Caco-2 (cell line): ENCODE data around the gene NEAT1. TPM values are rescaled to one million over a fixed set of nuclear protein-coding genes. Genes with fewer than 3 reads are reported as not detected.

ENCODE experiments used
- BruUV-seq: library from RNA; stranded (reverse); fragments of 400-500 nt; replicated peaks from 2 replicates; lab custom pipeline; 2021; lab: Mats Ljungman, UMichigan
- CTCF ChIA-PET: fragments of 300-600 bp; sonication (Branson Sonifier 250); formaldehyde crosslinking; loops from one replicate; lab custom pipeline; 2022; ENCODE audit warnings: antibody characterized with exemption; lab: Charles Lee
- POLR2A ChIA-PET: fragments of 300-600 bp; sonication (Branson Sonifier 250); formaldehyde crosslinking; loops from one replicate; lab custom pipeline; 2022; ENCODE audit warnings: antibody characterized with exemption; lab: Charles Lee
- DNase-seq, 2 experiments: peaks; one replicate each; pipeline versions ENCODE4 v3.0.0 to v3.0.0-alpha.2; 2020 to 2022
- H3K27me3 ChIP-seq: replicated peaks from 2 replicates; pipeline ENCODE4 v1.6.0; 2011; ENCODE audit warnings: low read length; ENCODE audit not compliant: control insufficient read depth, insufficient read depth
- H3K36me3 ChIP-seq: 2 replicates; pipeline ENCODE4 v1.5.1; 2011; ENCODE audit warnings: low read length; ENCODE audit not compliant: control insufficient read depth, insufficient read depth
- H3K4me1 ChIP-seq: fragments of 250-450 bp; sonication (Bioruptor Pico); 2 replicates; pipeline ENCODE4 v1.5.1; 2020; ENCODE audit warnings: mild to moderate bottlenecking
- H3K4me3 ChIP-seq: 2 replicates; pipeline ENCODE4 v1.5.1; 2011; ENCODE audit warnings: low read depth, mild to moderate bottlenecking, control low read depth, low read length
- H3K9me3 ChIP-seq: fragments of 250-450 bp; sonication (Bioruptor Pico); 2 replicates; pipeline ENCODE4 v1.5.1; 2020; ENCODE audit warnings: mild to moderate bottlenecking, moderate library complexity
- H3K27ac Mint-ChIP-seq: one replicate; pipeline ENCODE4 v1.8.0; 2022; ENCODE audit warnings: mixed read lengths; ENCODE audit not compliant: unreplicated experiment
- H3K27me3 Mint-ChIP-seq: one replicate; pipeline ENCODE4 v1.8.0; 2022; ENCODE audit warnings: mixed read lengths; ENCODE audit not compliant: insufficient read depth, unreplicated experiment
- H3K36me3 Mint-ChIP-seq: one replicate; pipeline ENCODE4 v1.8.0; 2022; ENCODE audit warnings: mild to moderate bottlenecking, mixed read lengths; ENCODE audit not compliant: insufficient read depth, unreplicated experiment
- H3K4me1 Mint-ChIP-seq: one replicate; pipeline ENCODE4 v1.8.0; 2022; ENCODE audit warnings: low read depth, mixed read lengths; ENCODE audit not compliant: unreplicated experiment
- H3K4me3 Mint-ChIP-seq: one replicate; pipeline ENCODE4 v1.8.0; 2022; ENCODE audit warnings: mild to moderate bottlenecking, moderate library complexity, mixed read lengths; ENCODE audit not compliant: unreplicated experiment
- H3K9me3 Mint-ChIP-seq: one replicate; pipeline ENCODE4 v1.8.0; 2022; ENCODE audit warnings: mixed read lengths; ENCODE audit not compliant: unreplicated experiment
- intact Hi-C: fragments of 100-400 bp; cut with micrococcal nuclease; formaldehyde crosslinking; loops from one replicate; pipeline ENCODE4 v1.10.0; 2022; ENCODE audit not compliant: unreplicated experiment
- total RNA-seq: library from RNA; stranded (reverse); gene quantifications from 2 replicates; pipeline ENCODE4 v1.2.3, GENCODE V29; 2022
- TF ChIP-seq, protein P1 (sequence below), 2 experiments: fragments of 200-600 bp in 1 of 2; IDR thresholded peaks; 1 replicate in 1 of 2; 2 replicates in 1 of 2; pipeline versions ENCODE4 v1.5.1 to v1.8.0; 2011 to 2022; ENCODE audit warnings: antibody characterized with exemption in 1 of 2, control low read depth in 1 of 2, inconsistent platforms in 1 of 2, low read depth in 1 of 2, low read length in 1 of 2, mild to moderate bottlenecking in 1 of 2, moderate library complexity in 1 of 2; ENCODE audit not compliant: insufficient read depth in 1 of 2, severe bottlenecking in 1 of 2, unreplicated experiment in 1 of 2

Gene NEAT1
- total RNA-seq, 1 experiment from 2014 or later = 254 TPM

- H3K4me1 Mint-ChIP-seq = peaks cover 60% of the 10 kb centered on the region
- Histone ChIP-seq H3K4me1 (peaks cover 35% of the 10 kb centered on the region), H3K36me3 (peaks cover 1% of the 10 kb centered on the region; the same call in 1 of the 2 replicates), H3K9me3 (no peaks in the 10 kb centered on the region), H3K27me3 (no peaks in the 10 kb centered on the region), H3K4me3 (no peak overlapping the region)
- no peaks in the 10 kb centered on the region for H3K9me3 Mint-ChIP-seq
- intact Hi-C loops = loop anchor here (2.0 kb wide), 1 partner anchor 15 kb away; no protein-coding TSS in a partner anchor
- POLR2A ChIA-PET = interaction anchor here (0.6 kb wide), 1 partner anchor 52 kb away, joined by 9 read pairs; no protein-coding TSS in a partner anchor
- peaks cover 98% of the 10 kb centered on the region for H3K36me3 Mint-ChIP-seq
- H3K27me3 Mint-ChIP-seq = no peaks in the 10 kb centered on the region
- DNase-seq = no peak
- CTCF ChIA-PET = interaction anchor here (0.6 kb wide), 1 partner anchor 344 kb away, joined by 3 read pairs; no protein-coding TSS in a partner anchor
- no peak overlapping the region for H3K4me3 Mint-ChIP-seq
- no TSS peak for BruUV-seq
- TF ChIP-seq, protein P1, sequence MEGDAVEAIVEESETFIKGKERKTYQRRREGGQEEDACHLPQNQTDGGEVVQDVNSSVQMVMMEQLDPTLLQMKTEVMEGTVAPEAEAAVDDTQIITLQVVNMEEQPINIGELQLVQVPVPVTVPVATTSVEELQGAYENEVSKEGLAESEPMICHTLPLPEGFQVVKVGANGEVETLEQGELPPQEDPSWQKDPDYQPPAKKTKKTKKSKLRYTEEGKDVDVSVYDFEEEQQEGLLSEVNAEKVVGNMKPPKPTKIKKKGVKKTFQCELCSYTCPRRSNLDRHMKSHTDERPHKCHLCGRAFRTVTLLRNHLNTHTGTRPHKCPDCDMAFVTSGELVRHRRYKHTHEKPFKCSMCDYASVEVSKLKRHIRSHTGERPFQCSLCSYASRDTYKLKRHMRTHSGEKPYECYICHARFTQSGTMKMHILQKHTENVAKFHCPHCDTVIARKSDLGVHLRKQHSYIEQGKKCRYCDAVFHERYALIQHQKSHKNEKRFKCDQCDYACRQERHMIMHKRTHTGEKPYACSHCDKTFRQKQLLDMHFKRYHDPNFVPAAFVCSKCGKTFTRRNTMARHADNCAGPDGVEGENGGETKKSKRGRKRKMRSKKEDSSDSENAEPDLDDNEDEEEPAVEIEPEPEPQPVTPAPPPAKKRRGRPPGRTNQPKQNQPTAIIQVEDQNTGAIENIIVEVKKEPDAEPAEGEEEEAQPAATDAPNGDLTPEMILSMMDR (IDR thresholded peaks at IDR 0.05; ENCODE audit: insufficient read depth in 1 of 2, low read depth in 1 of 2, low read length in 1 of 2, severe bottlenecking in 1 of 2, unreplicated experiment in 1 of 2) = no peak
- H3K27ac Mint-ChIP-seq = peak overlapping the region; percentile 91
Measured at GRCh38 chr11:65439331-65440181, 17.0 kb downstream of the NEAT1 start.

- BruUV-seq = no TSS peak
- no peak for DNase-seq
- peaks cover 37% of the 10 kb centered on the region for H3K4me1 ChIP-seq
- no peaks in the 10 kb centered on the region for H3K27me3 ChIP-seq
- H3K36me3 Mint-ChIP-seq = peaks cover 96% of the 10 kb centered on the region
- no peaks in the 10 kb centered on the region for H3K27me3 Mint-ChIP-seq
- no peaks in the 10 kb centered on the region for H3K9me3 Mint-ChIP-seq
- intact Hi-C loops = loop anchor here (2.0 kb wide), 1 partner anchor 14 kb away; no protein-coding TSS in a partner anchor
- no peaks in the 10 kb centered on the region for H3K9me3 ChIP-seq
- peaks cover 1% of the 10 kb centered on the region; the same call in 1 of the 2 replicates for H3K36me3 ChIP-seq
- no peak overlapping the region for H3K4me3 ChIP-seq
- TF ChIP-seq, protein P1 (IDR thresholded peaks at IDR 0.05; ENCODE audit: insufficient read depth in 1 of 2, low read depth in 1 of 2, low read length in 1 of 2, severe bottlenecking in 1 of 2, unreplicated experiment in 1 of 2) = no peak
- peak overlapping the region; percentile 91 for H3K27ac Mint-ChIP-seq
- H3K4me1 Mint-ChIP-seq = peaks cover 47% of the 10 kb centered on the region
- ChIA-PET CTCF (interaction anchor here (2.6 kb wide), 1 partner anchor 38 kb away, joined by 15 read pairs; no protein-coding TSS in a partner anchor), POLR2A (no interaction called here)
- H3K4me3 Mint-ChIP-seq = peak overlapping the region; percentile 20
Measured at GRCh38 chr11:65440831-65441499, 18.4 kb downstream of the NEAT1 start.

- Histone ChIP-seq H3K36me3 (peaks cover under 1% of the 10 kb centered on the region; the same call in 1 of the 2 replicates), H3K4me1 (peaks cover 44% of the 10 kb centered on the region), H3K9me3 (no peaks in the 10 kb centered on the region), H3K27me3 (no peaks in the 10 kb centered on the region), H3K4me3 (no peak overlapping the region)
- POLR2A ChIA-PET = interaction anchor here (0.6 to 1.0 kb wide), 7 partner anchors 12 to 267 kb away, joined by 3 to 8 read pairs (median 4); partner anchors contain the start of genes MALAT1 and NEAT1
- Mint-ChIP-seq H3K4me1 (peaks cover 40% of the 10 kb centered on the region), H3K27ac (peak overlapping the region; percentile 93), H3K4me3 (peak overlapping the region; percentile 46), H3K36me3 (peaks cover 93% of the 10 kb centered on the region), H3K27me3 (no peaks in the 10 kb centered on the region), H3K9me3 (no peaks in the 10 kb centered on the region)
- TF ChIP-seq, protein P1 (IDR thresholded peaks at IDR 0.05; ENCODE audit: insufficient read depth in 1 of 2, low read depth in 1 of 2, low read length in 1 of 2, severe bottlenecking in 1 of 2, unreplicated experiment in 1 of 2) = no peak
- DNase-seq = no peak
- no TSS peak for BruUV-seq
- CTCF ChIA-PET = interaction anchor here (0.7 to 2.6 kb wide), 5 partner anchors 24 to 36 kb away, joined by 4 to 15 read pairs (median 5); no protein-coding TSS in a partner anchor
- intact Hi-C loops = loop anchor here (1.0 kb wide), 2 partner anchors 26 to 27 kb away; no protein-coding TSS in a partner anchor
Measured at GRCh38 chr11:65442842-65443331, 20.3 kb downstream of the NEAT1 start.
